ENCODE results near the gene PRKCQ. TPM values are rescaled to one million over a fixed set of nuclear protein-coding genes. Genes with fewer than 3 reads are reported as not detected.

The PRKCQ gene
- total and polyA plus RNA-seq, 2 of the 8 experiments (the other 6 are each of a cell fraction or from before 2014, with no cell fraction given): 9.1 to 22.6 TPM

GRCh38 chr10:6518791-6519429 lies 61.2 kb downstream of the PRKCQ start:
- CTCF ChIA-PET (ENCODE audit: partially characterized antibody): interaction anchor here (0.7 to 4.6 kb wide), 4 partner anchors 9 to 72 kb away, joined by 3 to 16 read pairs (median 4); no protein-coding TSS in a partner anchor
- no peak overlapping the region for H3K27ac ChIP-seq (ENCODE audit: low read depth, low read length)
- FAIRE-seq: no peak
- TF ChIP-seq ZNF274 (IDR thresholded peaks at IDR 0.05; ENCODE audit: borderline replicate concordance, extremely low read depth, low read length): no peak
- no peak for TF ChIP-seq ASH2L (IDR thresholded peaks at IDR 0.05; ENCODE audit: low read length)
- no peak for TF ChIP-seq RFX5 (IDR thresholded peaks at IDR 0.05; ENCODE audit: borderline replicate concordance, low read depth, low read length)
- no peak for TF ChIP-seq BACH1 (IDR thresholded peaks at IDR 0.05; ENCODE audit: low read length)
- no peak for TF ChIP-seq RAD21 (IDR thresholded peaks at IDR 0.05 in 1 of 2, conservative IDR thresholded peaks at IDR 0.05 in 1 of 2; ENCODE audit: low read depth in 2 of 2, low read length in 2 of 2)
- TF ChIP-seq SP2 (IDR thresholded peaks at IDR 0.05; ENCODE audit: low read length): no peak
- TF ChIP-seq CBX5 (IDR thresholded peaks at IDR 0.05; ENCODE audit: low read depth, low read length): no peak
- TF ChIP-seq NANOG (IDR thresholded peaks at IDR 0.05; ENCODE audit: insufficient read depth, low read depth, low read length, poor library complexity, severe bottlenecking): no peak
- no peak for TF ChIP-seq BCL11A (IDR thresholded peaks at IDR 0.05; ENCODE audit: low read depth in 2 of 2, low read length in 2 of 2)
- no peak for TF ChIP-seq FOSL1 (IDR thresholded peaks at IDR 0.05; ENCODE audit: insufficient read depth, low read depth, low read length)
- TF ChIP-seq SAP30 (IDR thresholded peaks at IDR 0.05; ENCODE audit: insufficient read depth, insufficient replicate concordance, low read length): no peak
- TF ChIP-seq POLR2A (IDR thresholded peaks at IDR 0.05; ENCODE audit: control extremely low read depth in 1 of 2, low read depth in 2 of 2, low read length in 2 of 2): no peak
- TF ChIP-seq JUN (IDR thresholded peaks at IDR 0.05; ENCODE audit: low read depth, low read length): no peak

More at GRCh38 chr10:6518791-6519429, 61.2 kb downstream of the PRKCQ start:
- Histone ChIP-seq H3K23ac (ENCODE audit: insufficient read length) (no peak overlapping the region), H4K91ac (replicated peaks; ENCODE audit: insufficient read length, low read length) (no peak overlapping the region), H3K79me1 (ENCODE audit: low read depth, low read length) (no peaks in the 10 kb centered on the region), H4K5ac (ENCODE audit: insufficient read length, low read depth, low read length) (no peak overlapping the region), H2BK12ac (ENCODE audit: low read depth, low read length) (no peak overlapping the region), H3K27me3 (replicated peaks in 1 of 4; ENCODE audit: control insufficient read depth in 3 of 4, extremely low read depth in 1 of 4, insufficient read depth in 3 of 4, low read length in 3 of 4) (no peaks in the 10 kb centered on the region), H2BK20ac (ENCODE audit: low read length) (no peak overlapping the region), H3K9me3 (ENCODE audit: insufficient read depth in 2 of 2, low read depth in 1 of 2, low read length in 1 of 2) (no peaks in the 10 kb centered on the region), H2BK120ac (replicated peaks; ENCODE audit: low read depth, low read length) (no peak overlapping the region), H3K4ac (replicated peaks; ENCODE audit: insufficient read length, low read depth, low read length) (no peak overlapping the region), H3K56ac (replicated peaks; ENCODE audit: insufficient read length, low read depth, low read length) (no peak overlapping the region), H3K4me1 (replicated peaks in 1 of 4; ENCODE audit: control insufficient read depth in 3 of 4, insufficient read depth in 4 of 4, low read length in 3 of 4) (peaks cover 0 to 10% (median 0%) of the 10 kb centered on the region in 4 experiments; a peak in 1 of 7 replicates), H3K36me3 (ENCODE audit: control insufficient read depth in 2 of 4, insufficient read depth in 4 of 4, low read length in 3 of 4) (peaks cover 0 to 3% (median 0%) of the 10 kb centered on the region in 4 experiments; a peak in 1 of 8 replicates), H2BK15ac (ENCODE audit: low read length) (no peak overlapping the region), H3K79me2 (ENCODE audit: control insufficient read depth in 1 of 2, insufficient read depth in 2 of 2, low read length in 2 of 2) (no peaks in the 10 kb centered on the region), H3K4me3 (ENCODE audit: extremely low read depth in 1 of 4, insufficient read depth in 2 of 4, low read depth in 3 of 4, low read length in 4 of 4) (no peak overlapping the region), H4K20me1 (replicated peaks in 1 of 2; ENCODE audit: control insufficient read depth in 1 of 2, insufficient read depth in 2 of 2, low read length in 2 of 2) (peaks cover 0 to 3% of the 10 kb centered on the region in 2 experiments), H2BK5ac (ENCODE audit: low read depth, low read length) (no peak overlapping the region), H3K4me2 (ENCODE audit: insufficient read depth in 1 of 2, low read depth in 2 of 2, low read length in 2 of 2) (no peak overlapping the region), H3K14ac (ENCODE audit: insufficient read length) (no peak overlapping the region), H4K8ac (ENCODE audit: extremely low read depth, insufficient read depth, low read length) (no peak overlapping the region), H2AK5ac (ENCODE audit: low read depth, low read length) (no peak overlapping the region), H3K9ac (replicated peaks in 1 of 4; ENCODE audit: extremely low read depth in 1 of 4, low read depth in 3 of 4, low read length in 3 of 4) (no peak overlapping the region), H3K18ac (ENCODE audit: extremely low read depth, low read length) (no peak overlapping the region), H2AFZ (ENCODE audit: low read length) (no peak overlapping the region), H3K23me2 (ENCODE audit: low read depth, low read length) (no peaks in the 10 kb centered on the region)
- POLR2A ChIA-PET (ENCODE audit: partially characterized antibody): no interaction called here
- 83% methylated on average over 5 of the region's 5 CpGs; no CpG with 5 or more reads in 1 of the 2 experiments for WGBS, 2 experiments (ENCODE audit: extremely low coverage in 1 of 2, insufficient coverage in 1 of 2, insufficient read length in 1 of 2, insufficient replicate concordance in 2 of 2, low coverage in 1 of 2, low lambda C conversion rate in 2 of 2, missing lambda C conversion rate in 1 of 2)
- DNase-seq (ENCODE audit: low read depth in 1 of 2, low spot score in 2 of 2): no peak
